GM18858 (cell line): Measurements from ENCODE around the gene ARHGEF39.
A peak's percentile ranks its signal among the peaks of the same experiment; 100 is the strongest.
"Not testable (repeated sequence)": the region's sequence is repeated elsewhere in the genome, so short reads cannot be mapped to it uniquely, and the experiment has no call there.

ENCODE experiments used
- ATAC-seq: cut with Tn5 transposase; IDR thresholded peaks from one replicate; pipeline ENCODE4 v1.9.1; 2021; ENCODE audit not compliant: unreplicated experiment

Gene ARHGEF39

DNA sequence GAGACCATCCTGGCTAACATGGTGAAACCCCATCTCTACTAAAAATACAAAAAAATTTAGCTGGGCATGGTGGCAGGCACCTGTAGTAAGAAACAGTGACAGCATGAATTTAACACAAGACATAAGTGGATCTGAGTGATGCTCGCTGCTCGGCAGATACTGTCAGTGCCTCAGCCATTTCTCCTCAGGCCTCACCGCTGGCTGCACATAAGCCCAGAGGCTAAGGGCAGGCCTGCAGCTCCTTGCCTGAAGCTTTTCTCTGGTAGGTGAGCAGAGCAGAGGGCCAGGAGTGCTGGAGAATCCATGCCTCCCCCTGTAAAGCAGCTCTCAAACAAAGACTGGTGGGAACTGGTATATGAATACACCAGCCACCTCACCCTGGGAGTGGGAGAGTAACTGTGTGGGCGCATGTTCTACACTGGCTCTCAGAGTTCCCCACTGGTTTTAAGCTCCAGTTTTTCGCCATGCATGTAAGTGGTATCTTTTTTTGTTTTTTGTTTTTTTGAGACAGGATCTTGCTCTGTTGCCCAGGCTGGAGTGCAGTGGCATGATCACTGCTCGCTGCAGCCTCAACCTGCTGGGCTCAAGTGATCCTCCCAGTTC, 36.5 kb downstream of the ARHGEF39 start:
- no peak for ATAC-seq

GRCh38 chr9:35627575-35627974, 37.4 kb downstream of the ARHGEF39 start:
- ATAC-seq, result no peak

- ATAC-seq, result peak; percentile 50
These were observed 45.2 kb downstream of the ARHGEF39 start for GRCh38 chr9:35619800-35620158.

GRCh38 chr9:35618854-35619799, 45.9 kb downstream of the ARHGEF39 start:
- peak; percentile 29 for ATAC-seq

DNA sequence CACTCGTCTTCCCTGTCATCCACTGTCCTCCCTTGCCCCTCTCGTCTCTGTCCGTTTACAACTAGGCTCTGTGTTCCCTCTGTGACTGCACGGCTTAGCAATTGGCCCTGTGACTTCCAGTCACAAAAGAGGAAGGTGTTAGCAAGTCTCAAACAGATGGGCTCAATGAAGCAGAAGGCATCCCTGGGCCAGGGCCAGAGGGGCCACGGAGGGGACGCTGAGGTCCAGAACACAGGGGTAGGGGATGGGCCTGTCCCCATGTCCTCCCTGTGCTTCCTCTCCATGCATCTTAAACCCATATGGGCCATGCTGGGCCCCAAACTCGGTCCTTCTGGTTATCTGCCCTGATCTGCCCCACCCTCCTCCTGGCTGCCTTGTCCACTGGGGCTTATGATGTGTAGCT, 46.7 kb downstream of the ARHGEF39 start, which contains the start of gene CD72:
Gene CD72, minus strand, starts transcription at position 89 of the 403 bp plus-strand sequence. CDS start 110 bp downstream, outside the sequence.
- ATAC-seq, result no peak

GRCh38 chr9:35617548-35617947, 47.4 kb downstream of the ARHGEF39 start:
- ATAC-seq, result no peak

- peak; percentile 37 for ATAC-seq
These were observed 48.1 kb downstream of the ARHGEF39 start for GRCh38 chr9:35616681-35617459.

GRCh38 chr9:35615981-35616680, 48.9 kb downstream of the ARHGEF39 start:
- no peak for ATAC-seq

DNA sequence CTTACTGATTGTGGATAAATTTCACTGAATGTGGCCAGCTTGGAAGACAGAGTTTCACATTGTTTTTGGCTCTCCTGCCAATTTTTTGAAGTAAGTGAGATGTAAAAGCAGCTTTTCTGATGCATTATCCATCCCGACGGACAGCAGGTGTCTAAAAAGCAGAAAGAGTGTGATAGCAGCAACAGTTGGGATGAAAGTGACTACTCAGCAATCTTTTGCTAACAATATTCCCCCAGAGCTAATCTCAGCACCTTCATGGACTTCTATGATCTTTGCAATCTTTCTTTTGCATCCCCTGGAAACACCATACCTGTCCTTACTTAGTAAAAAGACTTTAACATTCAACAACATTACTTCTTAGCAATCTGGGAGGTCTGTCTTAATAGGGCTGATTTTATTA, 52.2 kb downstream of the ARHGEF39 start:
- ATAC-seq, result no peak

DNA sequence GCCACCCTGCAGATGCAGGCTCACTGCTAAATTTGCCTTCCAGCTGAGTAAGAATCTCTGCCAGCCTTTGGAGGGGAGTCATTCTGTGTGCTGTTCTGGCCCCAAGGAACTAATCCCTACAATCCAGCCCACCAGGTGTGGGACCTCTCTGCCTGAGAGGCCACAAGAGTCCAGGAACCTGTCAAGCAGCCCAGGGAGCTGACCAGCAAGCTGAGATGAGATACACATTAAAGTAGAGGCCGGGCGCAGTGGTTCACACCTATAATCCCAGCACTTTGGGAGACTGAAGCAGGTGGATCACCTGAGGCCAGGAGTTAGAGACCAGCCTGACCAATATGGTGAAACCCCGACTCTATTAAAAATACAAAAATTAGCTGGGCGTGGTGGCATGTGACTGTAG, 52.9 kb downstream of the ARHGEF39 start:
- ATAC-seq, result not testable (repeated sequence)

DNA sequence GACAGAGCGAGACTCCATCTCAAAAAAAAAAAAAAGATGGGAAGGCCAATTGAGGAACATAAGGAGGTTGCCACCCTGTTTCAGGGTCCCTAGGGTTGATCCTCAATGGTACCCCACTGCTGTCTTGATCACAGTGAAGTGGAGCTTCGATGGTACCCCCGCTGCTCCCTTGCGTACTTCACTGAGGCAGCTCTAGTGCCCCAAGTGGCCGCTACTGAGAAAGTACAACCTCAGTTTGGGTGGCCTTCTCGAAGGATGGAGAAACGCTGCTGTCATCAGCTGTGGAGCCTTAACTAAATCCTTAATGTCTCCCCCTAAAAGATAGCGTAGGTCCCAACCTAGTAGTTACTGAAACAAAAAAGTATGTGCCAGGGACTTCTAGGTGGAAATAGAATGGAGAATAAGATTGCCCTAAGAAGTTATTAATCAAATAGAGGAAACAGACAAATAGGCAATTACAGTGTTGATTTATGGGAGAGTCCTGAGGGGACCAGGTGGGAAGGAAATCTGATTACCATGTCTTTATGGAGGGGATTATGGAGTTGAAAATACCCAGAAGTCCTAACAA, 53.7 kb downstream of the ARHGEF39 start:
- no peak for ATAC-seq

- no peak for ATAC-seq
These were observed 55.2 kb downstream of the ARHGEF39 start for GRCh38 chr9:35609820-35610163.
